ENCODE data around the gene RDX. TPM values are rescaled to one million over a fixed set of nuclear protein-coding genes. Genes with fewer than 3 reads are reported as not detected.

RDX gene
- total RNA-seq, 2 donors from 2014 or later = 121 to 127 TPM

DNA sequence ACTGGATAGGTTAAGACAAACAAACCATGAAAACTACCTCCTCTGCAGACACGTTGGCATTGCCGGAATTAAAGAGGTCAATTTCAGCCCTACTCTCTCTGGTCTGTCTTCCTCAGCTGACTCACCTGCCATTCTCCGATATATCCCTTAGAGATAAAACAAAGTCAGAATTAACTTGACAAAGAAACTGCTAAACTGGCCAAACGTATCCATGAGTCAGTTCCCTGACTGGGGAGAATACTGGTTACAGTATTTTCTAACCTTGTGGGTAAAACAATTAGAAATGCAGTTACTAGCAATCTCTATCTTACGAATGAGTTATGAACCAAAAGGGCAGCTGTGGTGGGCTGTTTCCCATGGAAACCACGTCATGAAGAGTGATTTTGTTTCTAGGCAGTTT, 96.2 kb downstream of the RDX start:
- Mint-ChIP-seq H3K9me3 (no peaks in the 10 kb centered on the region), H3K4me3 (no peak overlapping the region), H3K36me3 (ENCODE audit: low read depth) (no peaks in the 10 kb centered on the region), H3K27me3 (ENCODE audit: insufficient read depth) (no peaks in the 10 kb centered on the region), H3K4me1 (peaks cover 5% of the 10 kb centered on the region), H3K27ac (no peak overlapping the region)
- Histone ChIP-seq H3K4me3 (ENCODE audit: low read length) (no peak overlapping the region), H3K9me3 (ENCODE audit: control insufficient read depth, low read length) (no peaks in the 10 kb centered on the region), H3K27ac (ENCODE audit: low read depth, low read length) (no peak overlapping the region), H3K4me1 (ENCODE audit: control insufficient read depth, insufficient read depth, low read length) (peaks cover 3% of the 10 kb centered on the region), H3K9ac (ENCODE audit: extremely low read depth, low read length, poor library complexity, severe bottlenecking) (no peak overlapping the region), H3K36me3 (ENCODE audit: control insufficient read depth, insufficient read depth, low read length) (no peaks in the 10 kb centered on the region), H3K27me3 (ENCODE audit: control insufficient read depth, insufficient read depth, low read length, poor library complexity, severe bottlenecking) (no peaks in the 10 kb centered on the region)
- TF ChIP-seq, protein P1, sequence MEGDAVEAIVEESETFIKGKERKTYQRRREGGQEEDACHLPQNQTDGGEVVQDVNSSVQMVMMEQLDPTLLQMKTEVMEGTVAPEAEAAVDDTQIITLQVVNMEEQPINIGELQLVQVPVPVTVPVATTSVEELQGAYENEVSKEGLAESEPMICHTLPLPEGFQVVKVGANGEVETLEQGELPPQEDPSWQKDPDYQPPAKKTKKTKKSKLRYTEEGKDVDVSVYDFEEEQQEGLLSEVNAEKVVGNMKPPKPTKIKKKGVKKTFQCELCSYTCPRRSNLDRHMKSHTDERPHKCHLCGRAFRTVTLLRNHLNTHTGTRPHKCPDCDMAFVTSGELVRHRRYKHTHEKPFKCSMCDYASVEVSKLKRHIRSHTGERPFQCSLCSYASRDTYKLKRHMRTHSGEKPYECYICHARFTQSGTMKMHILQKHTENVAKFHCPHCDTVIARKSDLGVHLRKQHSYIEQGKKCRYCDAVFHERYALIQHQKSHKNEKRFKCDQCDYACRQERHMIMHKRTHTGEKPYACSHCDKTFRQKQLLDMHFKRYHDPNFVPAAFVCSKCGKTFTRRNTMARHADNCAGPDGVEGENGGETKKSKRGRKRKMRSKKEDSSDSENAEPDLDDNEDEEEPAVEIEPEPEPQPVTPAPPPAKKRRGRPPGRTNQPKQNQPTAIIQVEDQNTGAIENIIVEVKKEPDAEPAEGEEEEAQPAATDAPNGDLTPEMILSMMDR (conservative IDR thresholded peaks at IDR 0.05) = no peak
- peak; percentile 36 for DNase-seq
- 65% methylated on average over 5 to 6 of the region's 6 CpGs for WGBS, 2 experiments (ENCODE audit: insufficient coverage in 1 of 2, insufficient read length in 1 of 2)

DNA sequence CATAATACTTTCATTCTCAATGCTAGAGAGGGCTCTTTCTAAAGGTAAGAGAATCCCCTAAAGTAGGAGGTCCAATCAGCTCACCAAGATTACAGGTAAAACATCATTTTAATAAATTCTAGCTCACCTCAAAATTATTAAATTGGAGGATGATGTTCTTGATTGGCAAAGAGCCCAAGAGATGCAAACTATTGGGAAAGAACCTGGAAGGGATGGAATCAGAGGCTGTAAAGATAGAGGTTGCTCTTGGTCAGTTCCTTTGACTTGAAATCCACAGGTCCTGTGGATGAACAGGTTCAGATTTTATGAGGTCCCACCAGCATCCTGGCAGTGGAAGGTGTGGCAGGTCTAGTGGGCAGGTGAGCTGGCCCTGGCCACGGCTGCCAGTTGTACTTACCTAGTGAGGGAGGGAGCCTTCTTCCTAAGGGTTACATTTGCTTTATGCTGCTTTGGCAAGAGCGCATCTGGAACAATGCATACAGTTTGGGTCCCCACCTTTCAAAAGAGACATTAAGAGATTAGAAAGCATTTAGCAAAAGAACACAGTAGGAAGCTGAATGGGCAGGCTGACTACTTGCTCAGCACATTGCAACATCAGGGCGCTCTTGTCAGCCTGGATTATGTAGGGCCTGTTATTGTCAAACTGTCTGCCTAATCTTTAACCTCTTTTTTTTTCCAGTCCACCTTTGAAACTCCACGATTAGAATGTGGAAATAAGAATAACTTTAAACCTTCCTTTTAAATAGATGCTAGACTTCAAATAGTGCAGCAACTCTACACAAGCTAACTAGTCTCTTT, 97.0 kb downstream of the RDX start:
- TF ChIP-seq, protein P1 (conservative IDR thresholded peaks at IDR 0.05) = no peak
- no peak overlapping the region for H3K27ac Mint-ChIP-seq
- Histone ChIP-seq H3K27ac (ENCODE audit: low read depth, low read length) (no peak overlapping the region), H3K4me3 (ENCODE audit: low read length) (no peak overlapping the region), H3K9ac (ENCODE audit: extremely low read depth, low read length, poor library complexity, severe bottlenecking) (no peak overlapping the region), H3K27me3 (ENCODE audit: control insufficient read depth, insufficient read depth, low read length, poor library complexity, severe bottlenecking) (no peaks in the 10 kb centered on the region), H3K9me3 (ENCODE audit: control insufficient read depth, low read length) (no peaks in the 10 kb centered on the region), H3K36me3 (ENCODE audit: control insufficient read depth, insufficient read depth, low read length) (no peaks in the 10 kb centered on the region), H3K4me1 (ENCODE audit: control insufficient read depth, insufficient read depth, low read length) (peaks cover 3% of the 10 kb centered on the region)
- H3K4me1 Mint-ChIP-seq = peaks cover 5% of the 10 kb centered on the region
- H3K36me3 Mint-ChIP-seq (ENCODE audit: low read depth) = no peaks in the 10 kb centered on the region
- H3K9me3 Mint-ChIP-seq = no peaks in the 10 kb centered on the region
- peak; percentile 37 for DNase-seq
- H3K4me3 Mint-ChIP-seq = no peak overlapping the region
- H3K27me3 Mint-ChIP-seq (ENCODE audit: insufficient read depth) = no peaks in the 10 kb centered on the region
- WGBS, 2 experiments (ENCODE audit: insufficient coverage in 1 of 2, insufficient read length in 1 of 2) = 73 to 75% methylated on average over 1 to 4 of the region's 4 CpGs

DNA sequence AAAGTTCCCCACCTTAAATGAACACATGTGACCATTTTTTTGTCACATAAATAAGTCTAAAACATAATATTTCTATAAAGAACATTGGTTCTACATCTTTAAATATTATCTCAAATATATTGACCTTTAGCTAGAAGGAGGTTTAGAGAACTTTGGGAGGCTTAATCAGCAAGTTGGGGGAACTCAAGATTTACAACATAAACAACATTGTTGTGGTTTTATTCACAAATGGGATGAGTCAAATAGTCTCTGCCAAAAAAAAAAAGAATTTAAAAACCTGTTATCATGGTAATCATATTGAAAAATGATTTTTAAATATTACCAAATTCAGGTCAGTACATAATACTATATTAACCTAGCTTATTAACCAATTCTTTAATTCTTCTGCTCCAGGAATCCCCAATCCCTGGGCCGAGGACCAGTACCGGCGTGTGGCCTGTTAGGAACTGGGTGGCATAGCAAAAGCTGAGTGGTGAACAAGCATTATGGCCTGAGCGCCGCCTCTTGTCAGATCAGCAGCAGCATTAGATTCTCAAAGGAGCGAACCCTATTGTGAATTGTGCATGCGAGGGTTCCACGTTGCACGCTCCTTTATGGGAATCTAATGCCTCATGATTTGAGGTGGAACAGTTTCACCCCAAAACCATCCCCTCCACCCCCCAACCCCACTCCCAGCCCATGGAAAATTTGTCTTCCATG, 98.2 kb downstream of the RDX start:
- no peak overlapping the region for H3K9ac ChIP-seq (ENCODE audit: extremely low read depth, low read length, poor library complexity, severe bottlenecking)
- H3K4me3 Mint-ChIP-seq = no peak overlapping the region
- peaks cover 5% of the 10 kb centered on the region for H3K4me1 Mint-ChIP-seq
- no peaks in the 10 kb centered on the region for H3K36me3 ChIP-seq (ENCODE audit: control insufficient read depth, insufficient read depth, low read length)
- WGBS, 2 experiments (ENCODE audit: insufficient coverage in 1 of 2, insufficient read length in 1 of 2) = 97% methylated on average over 9 of the region's 9 CpGs
- TF ChIP-seq, protein P1 (conservative IDR thresholded peaks at IDR 0.05) = no peak
- DNase-seq = peak; percentile 28
- H3K27me3 ChIP-seq (ENCODE audit: control insufficient read depth, insufficient read depth, low read length, poor library complexity, severe bottlenecking) = no peaks in the 10 kb centered on the region
- no peaks in the 10 kb centered on the region for H3K9me3 Mint-ChIP-seq
- H3K27me3 Mint-ChIP-seq (ENCODE audit: insufficient read depth) = no peaks in the 10 kb centered on the region
- peaks cover 3% of the 10 kb centered on the region for H3K4me1 ChIP-seq (ENCODE audit: control insufficient read depth, insufficient read depth, low read length)
- H3K9me3 ChIP-seq (ENCODE audit: control insufficient read depth, low read length) = no peaks in the 10 kb centered on the region
- no peak overlapping the region for H3K27ac Mint-ChIP-seq
- no peak overlapping the region for H3K4me3 ChIP-seq (ENCODE audit: low read length)
- no peak overlapping the region for H3K27ac ChIP-seq (ENCODE audit: low read depth, low read length)
- H3K36me3 Mint-ChIP-seq (ENCODE audit: low read depth) = no peaks in the 10 kb centered on the region
